GM08714 (cell line): ENCODE measurements around the gene ITLN1.

Experiments
- H3K4me3 ChIP-seq: fragments of 200-500 bp; sonication (Bioruptor generic); 2 replicates; pipeline ENCODE4 v1.5.1; 2014; ENCODE audit warnings: mild to moderate bottlenecking, low read length, inconsistent platforms
- ZNF274 ChIP-seq: IDR thresholded peaks from 2 replicates; pipeline ENCODE4 v1.6.1; 2012; ENCODE audit warnings: mild to moderate bottlenecking, low read depth, low read length

ITLN1 gene

DNA sequence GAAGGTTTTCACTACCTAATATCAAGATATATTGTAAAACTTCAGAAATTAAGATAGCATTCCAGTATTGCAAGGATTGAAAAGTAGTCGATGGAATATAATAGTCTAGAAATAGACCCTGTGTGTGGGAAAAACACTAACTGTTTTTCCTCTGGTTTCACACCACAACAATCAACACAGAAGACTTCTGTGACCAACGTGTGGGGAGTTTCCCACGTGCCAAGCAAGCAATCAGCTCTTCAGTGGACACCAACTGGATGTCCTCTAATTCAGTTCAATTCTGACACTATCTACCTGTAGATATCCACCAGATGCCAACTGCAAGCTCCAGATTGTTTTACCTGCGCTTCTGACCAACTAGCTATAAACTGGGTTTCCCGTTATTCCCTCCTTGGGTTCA lies 34.4 kb downstream of the ITLN1 start:
- H3K4me3 ChIP-seq = no peak overlapping the region
- TF ChIP-seq ZNF274 = no peak

DNA sequence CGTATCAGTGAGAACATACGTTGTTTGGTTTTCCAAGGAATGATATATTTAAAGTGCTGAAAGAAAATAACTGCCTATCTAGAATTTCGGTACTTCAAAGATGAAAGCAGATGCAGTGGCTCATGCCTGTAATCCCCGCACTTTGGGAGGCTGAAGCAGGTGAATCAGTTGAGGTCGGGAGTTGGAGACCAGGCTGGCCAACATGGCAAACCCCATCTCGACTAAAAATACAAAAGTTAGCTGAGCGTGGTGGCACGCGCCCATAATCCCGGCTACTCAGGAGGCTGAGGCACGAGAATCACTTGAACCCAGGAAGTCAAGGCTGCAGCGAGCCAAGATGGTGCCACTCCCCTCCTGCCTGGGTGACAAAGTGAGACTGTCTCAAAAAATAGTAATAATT lies 38.7 kb downstream of the ITLN1 start:
- TF ChIP-seq ZNF274 = no peak
- no peak overlapping the region for H3K4me3 ChIP-seq

DNA sequence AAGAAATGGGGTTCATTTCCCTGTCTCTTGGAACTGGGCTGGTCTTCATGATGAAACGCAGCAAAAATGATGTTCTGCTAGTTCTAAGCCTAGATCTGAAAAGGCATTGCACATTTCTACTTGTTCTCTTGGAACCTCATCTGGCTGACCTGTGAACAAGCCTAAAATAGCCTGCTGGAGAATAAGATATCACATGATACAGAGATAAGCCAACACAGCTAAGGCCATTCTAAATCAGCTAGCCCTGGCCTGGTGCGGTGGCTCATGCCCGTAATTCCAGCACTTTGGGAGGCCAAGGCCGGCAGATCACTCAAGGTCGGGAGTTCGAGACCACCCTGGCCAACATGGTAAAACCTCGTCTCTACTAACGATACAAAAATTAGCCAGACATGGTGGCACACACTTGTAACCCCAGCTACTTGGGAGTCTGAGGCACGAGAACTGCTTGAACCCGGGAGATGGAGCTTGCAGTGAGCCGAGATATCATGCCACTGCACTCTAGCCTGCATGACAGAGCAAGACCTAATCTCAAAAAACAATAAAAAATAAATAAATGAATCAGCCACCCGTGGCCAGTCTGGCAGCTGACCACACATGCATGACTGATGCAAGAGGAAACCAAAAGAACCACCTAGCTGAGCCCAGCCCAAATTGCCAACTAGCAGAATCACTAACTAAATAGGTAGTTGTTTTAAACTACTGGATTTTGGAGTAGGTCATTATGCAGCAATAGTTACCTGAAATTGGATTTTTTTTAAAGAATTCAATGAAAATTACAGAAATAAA lies 40.3 kb downstream of the ITLN1 start:
- TF ChIP-seq ZNF274 = no peak
- H3K4me3 ChIP-seq = no peak overlapping the region

DNA sequence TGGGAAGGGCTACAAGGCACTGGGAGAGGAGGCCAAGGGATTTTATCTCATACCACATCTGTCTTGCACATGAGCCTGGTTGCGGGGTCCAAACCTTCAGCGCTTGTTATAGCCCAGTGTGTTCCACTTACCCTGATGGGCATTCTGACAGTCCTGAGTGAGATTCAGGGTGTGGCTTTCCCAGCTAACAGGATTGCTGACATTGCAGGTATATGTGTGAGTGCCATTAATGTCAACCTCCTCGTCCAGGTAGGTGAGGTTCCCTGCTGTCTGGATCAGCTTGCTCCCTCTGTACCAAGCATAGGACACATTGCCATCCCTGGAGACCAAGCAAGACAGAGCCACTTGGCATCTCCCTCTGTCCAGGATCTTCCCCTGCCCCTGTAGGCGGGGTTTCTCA lies 43.9 kb downstream of the ITLN1 start:
- no peak overlapping the region for H3K4me3 ChIP-seq
- no peak for TF ChIP-seq ZNF274

DNA sequence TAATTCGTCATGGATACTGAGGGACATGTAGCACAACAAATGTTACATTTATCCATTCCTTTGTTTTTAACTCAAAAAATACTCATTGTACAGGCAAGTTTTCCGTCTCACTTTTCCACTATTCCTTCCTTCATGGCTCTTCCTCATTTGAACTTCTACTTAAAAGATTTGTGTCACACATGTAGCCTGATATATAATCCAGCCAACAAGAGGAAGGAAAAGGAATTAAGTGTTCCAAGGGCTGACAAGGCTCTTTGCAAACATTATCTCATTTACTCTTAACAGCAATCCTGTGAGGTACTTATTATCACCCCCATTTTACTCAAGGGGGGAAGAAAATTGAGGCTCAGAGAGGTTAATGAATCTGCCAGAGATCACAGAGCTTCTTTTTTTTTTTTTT lies 45.2 kb downstream of the ITLN1 start:
- no peak for TF ChIP-seq ZNF274
- no peak overlapping the region for H3K4me3 ChIP-seq

DNA sequence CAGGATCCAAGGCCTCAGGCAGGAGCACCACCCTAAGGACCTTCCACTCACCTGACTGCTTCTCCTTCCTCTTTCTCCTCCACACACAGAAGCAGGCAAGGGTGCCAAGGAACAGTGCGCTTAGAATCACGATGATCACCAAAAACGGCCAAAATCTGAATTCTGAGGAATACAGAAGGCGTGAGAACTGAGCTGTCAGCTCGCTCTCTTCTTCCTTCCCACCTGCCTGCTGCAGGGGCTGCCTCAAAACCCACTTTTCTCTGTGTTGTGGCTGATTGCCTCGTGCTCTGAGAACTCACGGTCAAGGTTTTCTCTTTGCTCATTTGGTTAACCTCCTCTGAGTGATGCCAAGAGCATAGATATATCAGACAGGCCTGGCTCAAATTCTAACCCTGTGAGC lies 46.1 kb downstream of the ITLN1 start:
- no peak overlapping the region for H3K4me3 ChIP-seq
- no peak for TF ChIP-seq ZNF274

DNA sequence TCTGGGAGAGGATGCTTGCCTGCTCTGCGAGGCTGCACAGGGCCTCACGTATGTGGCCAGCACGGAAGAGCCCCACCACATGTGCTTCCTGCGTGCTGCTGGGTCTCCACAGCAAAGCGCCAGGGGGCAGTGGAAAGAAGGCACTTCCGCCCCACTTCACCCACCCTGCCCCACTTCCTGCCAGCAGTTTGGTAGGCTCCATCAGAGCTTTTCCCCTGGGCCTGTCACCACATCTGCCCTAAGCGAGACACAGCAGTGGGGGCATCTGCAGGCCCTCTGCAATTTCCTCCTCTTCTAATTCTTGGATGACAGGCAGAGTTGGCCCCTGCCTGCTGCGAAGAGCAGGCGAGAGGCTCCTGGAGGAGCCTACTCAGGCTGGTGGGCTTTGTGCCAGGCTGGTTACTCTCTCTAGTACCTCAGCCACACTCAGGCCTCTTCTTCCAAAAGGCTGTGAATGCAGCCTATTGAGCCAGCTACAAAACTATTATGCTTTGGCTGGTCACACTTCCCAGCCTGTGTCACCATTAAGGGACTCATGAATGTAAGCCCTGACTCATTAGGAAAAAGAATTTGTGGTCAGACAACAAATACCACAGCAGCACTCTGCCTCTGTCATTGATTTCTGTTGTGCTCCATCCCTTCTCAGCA lies 47.3 kb downstream of the ITLN1 start:
- H3K4me3 ChIP-seq = peak overlapping the region; percentile 5; the same call in 1 of the 2 replicates
- no peak for TF ChIP-seq ZNF274

DNA sequence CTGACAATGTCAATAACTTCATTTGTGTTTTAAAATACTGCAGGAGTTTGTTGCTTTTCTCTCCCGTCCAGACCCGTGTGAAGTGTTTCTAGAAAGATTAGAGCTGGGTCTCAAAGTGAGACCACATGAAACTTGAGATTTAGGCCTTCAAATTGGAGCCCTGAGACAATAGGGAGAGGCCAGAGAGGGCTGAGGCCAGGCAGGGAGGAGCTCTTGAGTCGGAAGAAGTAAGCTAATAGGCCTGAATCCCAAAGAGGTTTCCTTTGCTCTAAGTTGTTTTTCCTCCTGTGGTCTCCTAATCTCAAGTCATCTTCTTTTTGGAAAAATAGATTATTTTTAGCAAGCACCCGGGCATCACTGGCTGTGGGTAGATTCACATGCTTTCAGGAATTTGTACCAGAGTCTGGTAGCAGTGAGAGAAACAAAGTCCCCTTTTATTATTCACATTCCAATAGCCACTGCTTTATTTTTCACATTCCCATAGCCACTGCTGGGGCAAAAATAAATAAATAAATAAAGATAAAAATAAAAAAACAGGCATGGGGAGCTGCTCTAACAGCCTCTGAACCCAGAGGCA lies 47.9 kb downstream of the ITLN1 start:
- no peak overlapping the region for H3K4me3 ChIP-seq

DNA sequence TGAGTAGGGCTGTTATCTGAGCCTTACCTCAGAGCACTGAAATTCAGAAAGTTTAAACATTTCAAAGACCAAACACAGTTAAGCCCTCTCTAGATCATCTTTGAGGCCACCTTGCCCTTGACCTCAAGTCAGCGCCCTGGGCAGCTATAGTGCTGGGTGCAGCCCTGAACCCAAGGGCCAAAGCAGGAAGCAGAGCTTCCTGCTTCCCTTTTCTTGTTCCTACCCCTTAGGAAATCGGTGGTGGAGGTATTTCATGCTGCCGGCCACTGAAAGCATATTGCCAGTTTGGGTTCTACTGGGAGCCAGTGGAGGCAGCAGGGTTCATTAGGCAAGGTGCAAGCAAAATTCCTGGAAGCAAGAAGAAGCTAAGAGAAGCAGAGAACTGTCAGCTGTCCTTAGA lies 48.4 kb downstream of the ITLN1 start:
- TF ChIP-seq ZNF274 = no peak
- H3K4me3 ChIP-seq = no peak overlapping the region

More for the DNA sequence above, 47.9 kb downstream of the ITLN1 start:
- no peak for TF ChIP-seq ZNF274

DNA sequence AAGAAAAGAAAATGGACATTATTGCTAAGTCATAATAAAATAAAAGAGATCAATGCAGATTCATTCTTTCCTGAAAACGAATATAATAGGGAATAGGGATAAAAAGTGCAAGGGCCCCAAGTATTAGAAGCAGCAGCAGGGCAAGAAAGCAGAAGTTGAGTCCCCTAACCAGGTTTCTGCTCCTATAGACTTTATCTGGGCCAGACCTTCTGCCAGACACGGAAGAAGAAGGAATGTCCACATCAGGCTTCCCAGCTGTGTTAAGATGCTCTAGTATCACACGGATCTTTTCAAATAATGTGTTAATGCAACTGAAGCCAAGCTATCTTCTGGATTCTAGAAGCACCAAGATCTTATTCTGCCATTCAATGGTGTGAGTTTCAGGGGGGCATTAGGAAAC lies 49.2 kb downstream of the ITLN1 start:
- TF ChIP-seq ZNF274 = no peak
- no peak overlapping the region for H3K4me3 ChIP-seq

DNA sequence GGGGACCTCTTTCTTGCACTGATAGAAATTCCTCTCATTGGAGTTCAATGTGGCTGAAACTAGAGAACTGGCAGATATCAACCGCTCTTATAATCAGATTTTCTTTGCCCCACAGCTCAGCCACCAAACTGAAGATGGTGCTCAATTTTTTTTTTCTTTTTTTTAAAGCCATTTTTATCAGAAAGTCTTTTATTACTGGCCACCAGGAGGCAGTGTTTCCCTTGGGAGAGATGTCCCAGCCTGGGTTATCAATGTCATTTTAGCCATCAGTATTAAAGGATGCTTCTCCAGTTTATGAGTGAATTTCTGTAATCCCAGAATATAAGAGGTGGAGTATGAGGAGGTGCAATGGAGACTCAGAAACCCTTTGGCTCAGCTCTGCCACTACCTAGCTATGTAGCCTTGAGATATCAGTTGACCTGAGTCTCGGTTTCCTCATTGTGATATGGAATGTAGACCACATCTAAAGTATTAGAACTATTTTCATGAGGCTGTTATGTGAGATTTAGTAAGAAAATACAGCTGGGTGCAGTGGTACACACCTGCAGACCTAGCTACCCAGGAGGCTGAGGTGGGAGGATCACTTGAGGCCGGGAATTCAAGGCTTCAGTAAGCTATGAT lies 49.9 kb downstream of the ITLN1 start:
- H3K4me3 ChIP-seq = no peak overlapping the region
- TF ChIP-seq ZNF274 = no peak

DNA sequence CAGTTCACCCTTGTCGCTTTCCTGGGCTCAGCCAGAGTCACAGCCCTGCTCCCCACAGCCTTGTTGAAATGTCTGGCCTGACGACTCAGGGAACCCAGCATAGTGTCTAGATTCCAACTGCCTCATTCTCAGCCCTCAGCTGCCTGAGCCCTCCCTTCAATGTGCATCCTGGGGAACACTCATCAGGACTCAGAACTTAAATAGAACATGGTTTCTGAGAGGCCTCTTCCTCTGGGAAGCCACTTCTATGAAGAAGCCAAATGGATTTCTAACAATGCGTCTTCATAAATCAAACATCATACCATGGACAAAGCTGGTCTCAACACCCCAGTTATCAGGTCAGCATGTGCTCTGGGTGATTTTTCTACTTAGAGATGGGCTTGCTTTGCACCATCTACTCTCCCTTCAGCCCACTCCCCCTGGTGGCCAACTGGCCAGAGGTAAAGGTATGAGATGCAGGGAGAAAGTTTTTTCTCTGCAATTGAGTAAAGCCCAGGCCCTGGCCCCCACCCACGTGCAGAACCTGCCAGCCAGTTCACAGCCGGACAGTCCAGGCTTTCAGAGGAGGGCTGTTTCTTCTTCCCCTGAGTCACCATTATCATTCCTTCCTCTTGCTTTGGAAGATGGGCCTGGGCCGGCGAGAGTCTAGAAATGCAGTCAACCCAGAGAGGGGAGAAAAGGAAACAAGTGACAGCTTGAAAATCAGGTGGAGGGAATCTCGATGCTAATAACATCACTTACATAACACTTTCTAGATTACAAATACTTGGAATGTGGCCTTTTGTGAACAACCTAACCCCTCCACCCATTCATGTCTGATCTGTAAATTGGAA lies 54.4 kb downstream of the ITLN1 start:
- no peak overlapping the region for H3K4me3 ChIP-seq
- TF ChIP-seq ZNF274 = no peak

DNA sequence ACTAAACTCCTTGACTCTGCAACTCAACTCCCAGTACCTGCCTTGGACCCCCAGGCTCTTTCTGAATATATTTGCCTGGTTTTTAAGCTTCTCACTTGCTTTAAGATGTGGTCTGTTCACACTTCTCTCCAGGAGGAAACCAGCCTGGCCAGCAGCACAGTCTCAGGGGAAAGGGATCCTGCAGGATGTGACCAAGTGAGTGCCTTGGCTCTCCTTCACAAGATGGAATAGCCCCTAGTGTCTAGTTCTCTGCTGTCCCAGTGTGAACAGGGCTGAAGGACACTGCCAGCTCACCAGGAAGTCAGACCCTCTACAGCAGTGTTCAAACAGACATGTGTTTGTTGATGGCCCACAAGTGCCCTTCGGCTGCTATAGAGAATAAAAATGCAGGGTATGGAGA lies 55.2 kb downstream of the ITLN1 start:
- no peak for TF ChIP-seq ZNF274
- no peak overlapping the region for H3K4me3 ChIP-seq

DNA sequence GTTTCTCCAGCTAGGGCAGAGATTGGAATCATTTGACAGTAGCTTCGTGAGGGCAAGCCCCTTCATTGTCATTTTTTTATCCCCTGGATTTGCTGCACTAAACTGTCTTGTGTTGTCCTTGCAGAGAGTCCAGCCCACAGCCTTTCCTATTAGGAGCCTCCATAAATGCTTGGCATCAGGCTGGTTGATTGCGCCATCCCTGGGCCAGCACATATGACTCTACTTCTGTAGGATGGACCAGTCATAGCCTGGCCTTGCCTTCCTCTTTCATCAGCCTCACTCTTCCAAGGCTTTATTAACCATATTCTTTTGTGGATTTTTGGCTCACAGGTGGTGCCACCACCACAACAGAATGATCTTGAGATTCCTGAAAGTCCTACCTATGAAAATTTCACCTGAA lies 57.6 kb downstream of the ITLN1 start:
- no peak for TF ChIP-seq ZNF274
- H3K4me3 ChIP-seq = no peak overlapping the region
